NT2/D1 (cell line): ENCODE results near the gene METAP2.

ENCODE experiments used
- SUZ12 ChIP-seq: IDR thresholded peaks from 2 replicates; pipeline ENCODE4 v1.6.1; 2011; ENCODE audit not compliant: insufficient read length, insufficient read depth; ENCODE audit errors: extremely low read depth
- YY1 ChIP-seq: IDR thresholded peaks from 2 replicates; pipeline ENCODE4 v1.6.1; 2011; ENCODE audit not compliant: insufficient read length, insufficient read depth
- ZNF274 ChIP-seq: IDR thresholded peaks from 2 replicates; pipeline ENCODE4 v1.6.1; 2011; ENCODE audit warnings: mild to moderate bottlenecking, low read depth, low read length

DNA sequence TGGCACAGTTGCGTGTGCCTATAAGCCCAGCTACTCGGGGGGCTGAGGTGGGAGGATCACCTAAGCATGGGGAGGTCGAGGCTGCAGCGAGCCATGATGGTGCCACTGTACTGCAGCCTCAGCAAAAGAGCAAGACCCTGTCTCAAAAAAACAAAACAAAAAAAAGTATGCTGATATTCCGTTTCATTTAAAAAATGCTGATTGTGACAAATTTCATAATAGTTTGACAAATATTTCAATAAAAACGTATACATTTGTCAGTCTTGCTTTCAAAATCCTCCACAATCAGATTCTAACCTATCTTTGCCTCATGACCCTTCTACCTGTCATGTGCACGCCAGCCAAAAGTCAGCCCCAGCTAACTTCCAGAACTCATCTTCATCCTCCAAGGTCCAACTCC, 67.5 kb downstream of the METAP2 start:
- TF ChIP-seq YY1, result no peak
- no peak for TF ChIP-seq ZNF274
- no peak for TF ChIP-seq SUZ12
